Lower leg skin (tissue), 3 donors: Measurements from ENCODE around the gene TRIM10.

Experiments used
- CTCF ChIP-seq, 3 donors: fragments of 450-650 bp; IDR thresholded peaks; one replicate each; pipeline ENCODE4 v1.5.1; 2016; ENCODE audit warnings: antibody characterized with exemption in 3 of 3, mild to moderate bottlenecking in 3 of 3, moderate library complexity in 2 of 3
- POLR2A ChIP-seq, 2 donors: fragments of 450-650 bp; IDR thresholded peaks; one replicate each; pipeline ENCODE4 v1.6.1; 2016 to 2017; ENCODE audit warnings: antibody characterized with exemption in 2 of 2, mild to moderate bottlenecking in 1 of 2, moderate library complexity in 1 of 2

- TF ChIP-seq CTCF (IDR thresholded peaks at IDR 0.05) (no peak), POLR2A (IDR thresholded peaks at IDR 0.05) (no peak)
Observed at GRCh38 chr6:30113841-30114240, 47.2 kb downstream of the TRIM10 start.
